GM19351 (cell line): ENCODE results near the gene EIF5.
A peak's percentile ranks its signal among the peaks of the same experiment; 100 is the strongest.

Experiments used
- ATAC-seq: cut with Tn5 transposase; IDR thresholded peaks from one replicate; pipeline ENCODE4 v1.9.1; 2021; ENCODE audit warnings: mild to moderate bottlenecking, moderate library complexity; ENCODE audit not compliant: unreplicated experiment

EIF5 gene

GRCh38 chr14:103308717-103309616, 25.1 kb upstream of the EIF5 start:
- no peak for ATAC-seq

GRCh38 chr14:103310576-103311095, 23.4 kb upstream of the EIF5 start:
- ATAC-seq = no peak

GRCh38 chr14:103311171-103311997, 22.7 kb upstream of the EIF5 start:
- ATAC-seq = no peak

GRCh38 chr14:103312006-103312635, 21.9 kb upstream of the EIF5 start:
- ATAC-seq = no peak

- ATAC-seq = no peak
Measured at GRCh38 chr14:103313704-103314103, 20.3 kb upstream of the EIF5 start.

GRCh38 chr14:103314496-103315277, 19.4 kb upstream of the EIF5 start:
- no peak for ATAC-seq

- ATAC-seq = no peak
Measured at GRCh38 chr14:103315351-103315911, 18.6 kb upstream of the EIF5 start.

GRCh38 chr14:103315941-103316340, 18.1 kb upstream of the EIF5 start:
- no peak for ATAC-seq

GRCh38 chr14:103316721-103317121, 17.3 kb upstream of the EIF5 start:
- no peak for ATAC-seq

GRCh38 chr14:103317251-103317650, 16.8 kb upstream of the EIF5 start:
- ATAC-seq = no peak

- no peak for ATAC-seq
Measured at GRCh38 chr14:103317976-103318580, 16.0 kb upstream of the EIF5 start.

- ATAC-seq = peak; percentile 34
Measured at GRCh38 chr14:103318750-103319419, 15.2 kb upstream of the EIF5 start.

GRCh38 chr14:103319422-103319821, 14.6 kb upstream of the EIF5 start:
- peak; percentile 80 for ATAC-seq

- ATAC-seq = no peak
Measured at GRCh38 chr14:103326078-103326477, 8.0 kb upstream of the EIF5 start.

GRCh38 chr14:103328941-103329340, 5.1 kb upstream of the EIF5 start:
- no peak for ATAC-seq

- no peak for ATAC-seq
Measured at GRCh38 chr14:103329401-103330347, 4.4 kb upstream of the EIF5 start.

GRCh38 chr14:103330536-103330935, 3.5 kb upstream of the EIF5 start:
- no peak for ATAC-seq
